ENCODE measurements around the gene PRKG1. TPM values are rescaled to one million over a fixed set of nuclear protein-coding genes. Genes with fewer than 3 reads are reported as not detected.

The PRKG1 gene
- total RNA-seq, 1 experiment from 2014 or later = 0.21 TPM

- CTCF ChIA-PET = no interaction called here
- Mint-ChIP-seq H3K4me3 (ENCODE audit: low read depth, unreplicated experiment) (no peak overlapping the region), H3K27ac (ENCODE audit: unreplicated experiment) (no peak overlapping the region), H3K9me3 (ENCODE audit: low read depth, unreplicated experiment) (no peaks in the 10 kb centered on the region), H3K27me3 (ENCODE audit: unreplicated experiment) (peaks cover 30% of the 10 kb centered on the region), H3K4me1 (ENCODE audit: low read depth, unreplicated experiment) (no peaks in the 10 kb centered on the region), H3K36me3 (ENCODE audit: insufficient read depth, unreplicated experiment) (no peaks in the 10 kb centered on the region)
- intact Hi-C loops (cut with micrococcal nuclease; ENCODE audit: unreplicated experiment) = no loop called here
- no peak for TF ChIP-seq CTCF (IDR thresholded peaks at IDR 0.05; ENCODE audit: unreplicated experiment)
- no peak for DNase-seq
- no TSS peak for BruUV-seq (replicated peaks)
Observed at GRCh38 chr10:51501396-51501795, 427.1 kb downstream of the PRKG1 start.

GRCh38 chr10:51502124-51502523 is 427.8 kb downstream of the PRKG1 start:
- no peak overlapping the region for H3K27ac Mint-ChIP-seq (ENCODE audit: unreplicated experiment)
- intact Hi-C loops (cut with micrococcal nuclease; ENCODE audit: unreplicated experiment) = no loop called here
- peaks cover 22% of the 10 kb centered on the region for H3K27me3 Mint-ChIP-seq (ENCODE audit: unreplicated experiment)
- CTCF ChIA-PET = no interaction called here
- BruUV-seq (replicated peaks) = no TSS peak
- H3K4me3 Mint-ChIP-seq (ENCODE audit: low read depth, unreplicated experiment) = no peak overlapping the region
- H3K36me3 Mint-ChIP-seq (ENCODE audit: insufficient read depth, unreplicated experiment) = no peaks in the 10 kb centered on the region
- H3K4me1 Mint-ChIP-seq (ENCODE audit: low read depth, unreplicated experiment) = no peaks in the 10 kb centered on the region
- H3K9me3 Mint-ChIP-seq (ENCODE audit: low read depth, unreplicated experiment) = no peaks in the 10 kb centered on the region
- no peak for DNase-seq
- no peak for TF ChIP-seq CTCF (IDR thresholded peaks at IDR 0.05; ENCODE audit: unreplicated experiment)

GRCh38 chr10:51503378-51503777 is 429.1 kb downstream of the PRKG1 start:
- peaks cover 14% of the 10 kb centered on the region for H3K27me3 Mint-ChIP-seq (ENCODE audit: unreplicated experiment)

GRCh38 chr10:51507476-51507875 is 433.2 kb downstream of the PRKG1 start:
- Mint-ChIP-seq H3K27me3 (ENCODE audit: unreplicated experiment) (no peaks in the 10 kb centered on the region), H3K36me3 (ENCODE audit: insufficient read depth, unreplicated experiment) (no peaks in the 10 kb centered on the region), H3K4me3 (ENCODE audit: low read depth, unreplicated experiment) (no peak overlapping the region), H3K27ac (ENCODE audit: unreplicated experiment) (no peak overlapping the region), H3K9me3 (ENCODE audit: low read depth, unreplicated experiment) (no peaks in the 10 kb centered on the region), H3K4me1 (ENCODE audit: low read depth, unreplicated experiment) (no peaks in the 10 kb centered on the region)
- TF ChIP-seq CTCF (IDR thresholded peaks at IDR 0.05; ENCODE audit: unreplicated experiment) = no peak
- no peak for DNase-seq
- intact Hi-C loops (cut with micrococcal nuclease; ENCODE audit: unreplicated experiment) = no loop called here
- CTCF ChIA-PET = interaction anchor here (0.7 kb wide), 1 partner anchor 27 kb away, joined by 3 read pairs; no protein-coding TSS in a partner anchor
- BruUV-seq (replicated peaks) = no TSS peak

More at GRCh38 chr10:51503378-51503777, 429.1 kb downstream of the PRKG1 start:
- Mint-ChIP-seq H3K4me1 (ENCODE audit: low read depth, unreplicated experiment) (no peaks in the 10 kb centered on the region), H3K36me3 (ENCODE audit: insufficient read depth, unreplicated experiment) (no peaks in the 10 kb centered on the region), H3K4me3 (ENCODE audit: low read depth, unreplicated experiment) (no peak overlapping the region), H3K9me3 (ENCODE audit: low read depth, unreplicated experiment) (no peaks in the 10 kb centered on the region), H3K27ac (ENCODE audit: unreplicated experiment) (no peak overlapping the region)
- no peak for TF ChIP-seq CTCF (IDR thresholded peaks at IDR 0.05; ENCODE audit: unreplicated experiment)
- no peak for DNase-seq
- intact Hi-C loops (cut with micrococcal nuclease; ENCODE audit: unreplicated experiment) = no loop called here
- CTCF ChIA-PET = no interaction called here
- no TSS peak for BruUV-seq (replicated peaks)
